ENCODE results near the gene CCSER1. TPM values are rescaled to one million over a fixed set of nuclear protein-coding genes. Genes with fewer than 3 reads are reported as not detected.
"Not testable (repeated sequence)": the region's sequence is repeated elsewhere in the genome, so short reads cannot be mapped to it uniquely, and the experiment has no call there.

CCSER1 gene
- total RNA-seq, 1 donor from 2014 or later = 18.1 TPM

GRCh38 chr4:91257721-91258120 lies 1130.5 kb downstream of the CCSER1 start:
- Mint-ChIP-seq H3K4me1 (ENCODE audit: unreplicated experiment) (no peaks in the 10 kb centered on the region), H3K27ac (no peak overlapping the region), H3K4me3 (no peak overlapping the region), H3K9me3 (peaks cover 4% of the 10 kb centered on the region), H3K27me3 (no peaks in the 10 kb centered on the region), H3K36me3 (no peaks in the 10 kb centered on the region)
- no peak for TF ChIP-seq CTCF (conservative IDR thresholded peaks at IDR 0.05)
- DNase-seq (ENCODE audit: extremely low spot score, unreplicated experiment) = no peak

GRCh38 chr4:91258326-91258725 lies 1131.1 kb downstream of the CCSER1 start:
- H3K9me3 Mint-ChIP-seq = peaks cover 4% of the 10 kb centered on the region
- no peaks in the 10 kb centered on the region for H3K27me3 Mint-ChIP-seq
- no peak for DNase-seq (ENCODE audit: extremely low spot score, unreplicated experiment)
- H3K4me1 Mint-ChIP-seq (ENCODE audit: unreplicated experiment) = no peaks in the 10 kb centered on the region
- H3K36me3 Mint-ChIP-seq = no peaks in the 10 kb centered on the region
- no peak overlapping the region for H3K27ac Mint-ChIP-seq
- TF ChIP-seq CTCF (conservative IDR thresholded peaks at IDR 0.05) = no peak
- no peak overlapping the region for H3K4me3 Mint-ChIP-seq

GRCh38 chr4:91267543-91267942 lies 1140.3 kb downstream of the CCSER1 start:
- TF ChIP-seq CTCF (conservative IDR thresholded peaks at IDR 0.05) = no peak
- Mint-ChIP-seq H3K27me3 (no peaks in the 10 kb centered on the region), H3K36me3 (peaks cover 4% of the 10 kb centered on the region), H3K9me3 (peaks cover 17% of the 10 kb centered on the region), H3K4me3 (peak overlapping the region; percentile 46), H3K4me1 (ENCODE audit: unreplicated experiment) (peaks cover 28% of the 10 kb centered on the region), H3K27ac (peak overlapping the region; percentile 99)
- no peak for DNase-seq (ENCODE audit: extremely low spot score, unreplicated experiment)

- peaks cover 23% of the 10 kb centered on the region for H3K9me3 Mint-ChIP-seq
- not testable (repeated sequence) for DNase-seq (ENCODE audit: extremely low spot score, unreplicated experiment); H3K27me3 Mint-ChIP-seq; H3K36me3 Mint-ChIP-seq
- peak overlapping the region; percentile 75 for H3K4me3 Mint-ChIP-seq
- H3K4me1 Mint-ChIP-seq (ENCODE audit: unreplicated experiment) = peaks cover 28% of the 10 kb centered on the region
- peak overlapping the region; percentile 99 for H3K27ac Mint-ChIP-seq
These were observed 1141.3 kb downstream of the CCSER1 start for GRCh38 chr4:91268481-91268880.

GRCh38 chr4:91268913-91269312 lies 1141.7 kb downstream of the CCSER1 start:
- Mint-ChIP-seq H3K9me3 (peaks cover 23% of the 10 kb centered on the region), H3K36me3 (peaks cover 4% of the 10 kb centered on the region), H3K27me3 (no peaks in the 10 kb centered on the region), H3K4me1 (ENCODE audit: unreplicated experiment) (peaks cover 28% of the 10 kb centered on the region), H3K27ac (peak overlapping the region; percentile 99), H3K4me3 (peak overlapping the region; percentile 75)
- DNase-seq (ENCODE audit: extremely low spot score, unreplicated experiment) = no peak
- no peak for TF ChIP-seq CTCF (conservative IDR thresholded peaks at IDR 0.05)

GRCh38 chr4:91279899-91280298 lies 1152.7 kb downstream of the CCSER1 start:
- DNase-seq (ENCODE audit: extremely low spot score, unreplicated experiment) = no peak
- Mint-ChIP-seq H3K27me3 (no peaks in the 10 kb centered on the region), H3K36me3 (peaks cover 3% of the 10 kb centered on the region), H3K9me3 (peaks cover 5% of the 10 kb centered on the region), H3K4me3 (no peak overlapping the region), H3K27ac (no peak overlapping the region), H3K4me1 (ENCODE audit: unreplicated experiment) (peaks cover 7% of the 10 kb centered on the region)
- TF ChIP-seq CTCF (conservative IDR thresholded peaks at IDR 0.05) = no peak
